GM21526 (cell line): ENCODE data around the gene RAB7B.

Experiments used
- ATAC-seq: cut with Tn5 transposase; IDR thresholded peaks from one replicate; pipeline ENCODE4 v1.9.1; 2021; ENCODE audit warnings: moderate library complexity; ENCODE audit not compliant: unreplicated experiment, low FRiP score

Gene RAB7B

DNA sequence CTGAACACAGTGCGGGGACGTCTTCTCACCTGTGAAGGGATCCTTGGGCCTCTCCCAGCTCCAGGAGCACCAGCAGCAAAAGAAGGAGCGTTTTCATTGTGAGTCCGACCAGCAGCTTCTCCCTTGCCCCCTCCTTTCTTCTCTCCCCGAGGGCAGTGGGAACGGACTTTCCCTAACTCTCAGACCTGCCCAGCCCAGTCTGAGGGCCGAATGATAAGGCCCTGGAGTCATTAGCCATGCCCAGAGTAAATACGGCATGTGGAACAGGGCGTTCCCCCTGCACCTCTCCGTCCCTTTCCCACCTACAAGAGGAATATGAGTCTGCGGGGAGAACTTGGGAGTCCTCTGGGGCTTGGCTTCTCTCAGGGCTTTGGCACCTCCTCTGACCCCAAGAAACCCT, 20.5 kb upstream of the RAB7B start, which contains the start of gene CTSE:
TSS of gene CTSE (minus strand) at position 201 of the 400 bp plus-strand sequence. CDS start at position 97, 104 bp downstream.
- no peak for ATAC-seq

DNA sequence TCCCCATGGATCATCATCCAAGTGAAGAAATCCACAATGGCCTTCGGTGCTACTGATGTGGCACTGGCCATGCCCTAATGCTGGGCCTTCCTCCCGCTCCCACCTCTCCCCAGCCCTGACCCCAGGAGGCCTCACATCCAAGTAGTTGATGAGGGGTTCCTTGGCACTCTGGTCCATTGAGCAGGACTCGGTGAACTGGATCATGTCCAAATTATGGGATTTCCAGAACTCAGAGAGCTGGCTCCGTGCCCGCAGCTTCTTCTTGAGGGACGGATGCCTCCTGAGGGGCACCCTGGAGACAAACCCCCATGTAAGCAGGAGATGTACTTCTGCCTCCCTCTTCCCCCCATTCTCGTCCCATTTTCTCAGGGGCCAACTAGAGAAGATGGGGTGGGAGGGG, 19.6 kb upstream of the RAB7B start:
- no peak for ATAC-seq

DNA sequence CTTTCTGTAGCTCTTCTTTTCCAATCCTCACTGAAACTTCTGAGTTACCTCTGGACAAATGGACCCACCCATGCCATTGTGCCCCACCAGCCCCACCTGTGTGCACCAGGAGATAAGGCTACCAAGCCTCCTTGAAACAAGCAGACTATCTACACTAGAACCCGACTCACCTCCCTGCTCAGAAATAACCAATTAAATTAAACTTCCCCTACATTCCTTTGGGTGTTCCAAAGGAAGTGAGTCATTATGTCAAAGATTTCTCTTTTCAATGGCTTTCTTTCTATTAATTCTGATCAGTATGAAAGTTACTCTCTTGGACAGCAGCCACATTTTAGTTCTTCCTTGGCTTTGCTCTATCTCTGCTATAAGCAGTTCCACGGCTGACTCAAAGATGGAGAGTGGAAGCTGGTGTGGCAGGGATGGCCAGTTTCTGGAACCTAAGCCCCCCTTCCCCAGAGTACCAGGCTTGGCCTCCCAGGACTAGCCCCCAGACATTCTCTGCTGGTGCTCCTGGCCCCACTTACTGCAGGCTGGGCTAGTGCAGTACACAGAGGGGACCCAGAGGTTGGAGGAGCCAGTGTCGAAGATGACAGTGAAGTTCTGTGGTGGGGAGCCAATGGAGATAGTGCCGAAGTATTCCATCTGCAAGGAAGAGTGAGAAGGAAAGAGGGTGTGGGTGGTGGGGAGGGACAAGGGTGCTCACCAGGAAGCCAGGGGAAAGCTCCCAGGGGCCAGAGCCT, 18.6 kb upstream of the RAB7B start:
- no peak for ATAC-seq

DNA sequence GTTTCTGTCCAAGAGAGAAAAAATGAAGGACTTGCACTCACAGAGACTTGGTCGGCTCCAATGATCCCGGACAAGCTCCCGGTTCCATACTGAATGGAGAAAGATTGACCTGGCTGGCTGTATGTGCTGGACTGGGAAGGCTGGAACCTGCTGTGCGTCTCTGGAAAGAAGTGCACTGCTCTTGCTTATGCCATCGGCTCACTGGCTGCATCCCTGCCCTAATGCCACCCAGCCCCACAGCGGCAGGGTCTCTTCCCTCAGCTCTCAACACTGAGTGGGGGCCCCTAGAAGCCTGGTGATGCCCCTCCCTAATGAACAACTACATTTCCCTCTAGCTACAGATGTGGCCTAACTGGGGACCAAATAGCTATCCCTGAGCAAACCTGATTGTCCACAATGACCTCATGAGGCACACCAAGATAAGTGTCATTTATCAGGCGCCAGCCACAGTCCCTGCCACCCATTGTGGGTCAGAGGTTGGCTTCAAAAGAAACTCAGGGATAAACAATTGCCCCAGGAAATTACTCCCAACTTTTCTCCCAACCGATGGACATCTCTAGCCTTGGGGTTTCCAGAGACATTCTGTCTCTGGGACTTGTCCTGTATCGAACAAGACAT, 17.9 kb upstream of the RAB7B start:
- no peak for ATAC-seq

DNA sequence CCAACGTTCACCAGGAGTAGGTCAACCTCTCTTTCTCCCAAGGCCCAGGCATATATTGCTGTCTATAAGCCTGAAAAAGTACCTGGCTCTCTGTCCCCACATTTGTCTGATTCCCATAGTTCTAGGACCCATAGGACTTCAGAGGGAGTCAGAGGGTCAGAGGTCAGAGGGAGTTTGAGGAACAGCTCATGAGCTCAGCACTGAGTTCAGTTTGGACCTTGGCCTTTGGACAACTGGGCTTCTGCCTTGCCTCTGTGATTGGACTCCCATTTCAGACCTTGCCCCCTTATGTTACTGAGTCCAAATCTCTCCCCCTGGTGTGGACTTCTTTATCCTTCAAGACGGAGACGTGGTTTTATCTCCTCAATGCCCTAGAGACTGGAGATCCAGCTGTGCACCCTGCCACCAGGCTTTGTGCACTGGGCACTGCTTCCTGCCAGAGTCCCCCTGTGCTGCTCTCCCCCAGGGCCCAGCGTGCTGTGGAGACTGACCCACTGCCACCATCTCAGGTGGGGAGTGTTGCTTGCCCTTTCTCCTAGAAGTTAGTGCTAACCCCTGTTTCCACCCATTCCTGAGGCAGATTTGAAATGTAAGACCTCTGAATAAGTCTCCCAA, 17.3 kb upstream of the RAB7B start:
- no peak for ATAC-seq

DNA sequence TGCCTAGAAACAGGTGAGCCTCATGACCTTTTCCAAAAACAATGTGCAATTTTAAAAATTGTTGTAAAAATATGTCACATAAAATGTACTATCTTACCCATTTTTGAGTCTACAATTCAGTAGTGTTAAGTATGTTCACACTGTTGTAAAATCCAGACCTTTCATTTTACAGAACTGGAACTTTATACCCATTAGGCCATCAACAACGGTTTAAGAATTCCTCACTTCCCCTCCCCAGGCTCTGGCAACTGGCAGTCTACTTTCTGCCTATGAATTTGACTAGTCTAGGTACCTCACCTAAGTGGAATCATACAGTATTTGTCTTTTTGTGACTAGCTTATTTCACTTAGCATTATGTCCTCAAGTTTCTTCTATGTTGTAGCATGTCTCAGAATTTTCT, 11.9 kb upstream of the RAB7B start:
- ATAC-seq: no peak

DNA sequence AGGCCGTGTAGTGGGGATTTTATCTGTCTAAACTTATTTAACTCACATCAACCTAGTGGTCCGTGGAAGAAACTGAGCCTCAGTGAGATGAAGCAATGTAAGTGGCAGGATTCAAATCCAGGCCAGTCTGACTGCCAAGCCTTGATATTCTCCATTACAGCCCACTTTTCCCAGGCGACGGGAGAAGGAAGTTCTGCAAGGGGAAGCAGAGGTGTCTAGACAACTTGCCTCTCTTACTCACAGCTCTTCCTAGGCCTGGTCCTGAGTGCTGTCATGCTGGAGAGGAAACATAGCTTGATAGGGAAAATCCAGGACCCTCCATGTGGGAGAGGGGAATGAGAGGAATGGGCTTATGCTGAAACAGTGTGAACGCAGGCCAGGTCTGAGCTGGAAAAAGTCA, 11.4 kb upstream of the RAB7B start:
- no peak for ATAC-seq

DNA sequence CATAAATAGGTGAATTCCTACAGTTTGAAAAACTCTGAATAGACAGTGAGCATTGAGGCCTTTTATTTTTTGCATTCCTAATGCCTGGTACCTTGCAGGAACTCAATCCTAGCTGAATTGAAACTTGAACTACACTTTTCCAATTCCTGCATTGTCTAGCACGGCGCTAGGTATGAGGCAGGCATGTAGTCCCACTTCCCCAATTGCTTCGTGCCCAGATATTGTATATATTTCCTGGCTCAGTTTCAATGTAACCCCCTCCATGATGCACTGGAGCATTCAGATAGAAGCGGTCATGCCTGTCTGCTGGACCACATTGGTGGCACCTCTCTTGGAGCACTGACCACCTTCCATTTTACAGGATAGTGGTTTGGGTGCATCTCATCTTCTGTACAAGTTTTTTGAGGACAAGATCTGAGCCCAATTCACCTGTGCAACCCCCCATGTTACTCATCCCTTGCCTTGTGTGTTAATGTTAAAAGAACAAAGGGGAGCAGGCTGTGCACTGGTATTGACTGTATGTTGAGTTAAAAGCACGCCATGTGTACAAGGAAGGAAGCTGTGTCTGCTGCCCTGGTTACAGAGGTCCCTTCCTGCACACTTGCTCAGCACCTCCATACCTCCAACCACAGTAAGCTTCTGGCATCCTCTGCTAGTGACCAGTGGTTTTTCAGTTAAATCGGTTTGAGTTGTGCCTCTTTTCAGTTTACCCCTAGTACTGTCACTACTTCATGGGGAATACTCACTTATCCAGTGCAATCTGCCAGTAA, 10.0 kb upstream of the RAB7B start:
- no peak for ATAC-seq

DNA sequence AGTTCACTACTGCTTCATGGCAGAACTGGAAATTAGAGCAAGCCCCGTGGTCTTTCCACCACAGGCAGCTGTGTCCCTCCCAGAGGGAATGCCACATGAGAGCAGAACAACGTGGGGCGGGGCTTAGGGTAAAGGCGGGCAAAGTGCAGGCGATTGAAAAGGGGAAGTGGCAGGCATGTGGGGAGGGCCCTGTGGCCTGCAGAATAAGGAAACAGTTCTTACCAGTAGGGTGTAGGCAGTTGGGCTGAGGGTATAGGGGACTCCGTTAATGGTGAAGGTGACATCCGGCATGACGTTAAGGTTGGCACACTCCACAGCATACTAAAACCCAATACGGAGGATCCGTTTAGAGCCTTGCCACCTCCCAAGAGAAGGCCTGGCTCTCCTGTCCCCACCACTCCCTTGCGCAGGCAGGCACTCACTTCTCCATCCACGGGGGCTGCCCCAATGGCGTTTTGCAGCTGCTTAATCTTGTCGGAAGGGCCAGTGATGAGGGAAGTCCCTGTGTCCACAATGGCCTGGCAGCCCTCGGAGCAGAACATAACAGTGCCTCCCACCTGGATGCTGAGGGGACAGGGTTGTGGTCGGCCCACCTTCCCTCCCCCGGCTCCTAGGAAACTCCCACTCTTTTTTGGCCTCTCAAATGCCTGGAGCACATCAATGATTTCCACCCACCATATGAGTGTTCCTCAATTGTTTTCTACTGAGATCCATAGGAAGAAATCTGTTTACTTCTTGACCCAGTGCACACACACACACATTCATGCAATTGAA, 9.1 kb upstream of the RAB7B start:
- ATAC-seq: peak; percentile 90

DNA sequence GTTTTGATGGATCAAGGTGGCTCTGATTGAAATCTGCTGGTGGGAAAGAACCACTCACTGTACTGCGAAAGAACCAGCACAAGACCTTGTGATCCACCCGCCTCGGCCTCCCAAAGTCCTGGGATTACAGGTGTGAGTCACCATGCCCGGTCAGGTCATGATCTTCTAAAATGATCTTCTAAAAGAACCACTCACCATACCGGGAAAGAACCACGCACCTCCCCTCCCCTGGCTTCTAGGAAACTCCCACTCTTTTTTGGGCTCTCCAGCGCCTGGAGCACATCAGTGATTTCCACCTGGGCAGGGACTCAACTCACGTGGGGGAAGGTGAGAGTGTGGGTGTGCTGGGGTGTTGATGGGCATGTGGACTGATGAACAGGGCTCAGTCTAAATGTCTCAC, 7.9 kb upstream of the RAB7B start:
- ATAC-seq: no peak

DNA sequence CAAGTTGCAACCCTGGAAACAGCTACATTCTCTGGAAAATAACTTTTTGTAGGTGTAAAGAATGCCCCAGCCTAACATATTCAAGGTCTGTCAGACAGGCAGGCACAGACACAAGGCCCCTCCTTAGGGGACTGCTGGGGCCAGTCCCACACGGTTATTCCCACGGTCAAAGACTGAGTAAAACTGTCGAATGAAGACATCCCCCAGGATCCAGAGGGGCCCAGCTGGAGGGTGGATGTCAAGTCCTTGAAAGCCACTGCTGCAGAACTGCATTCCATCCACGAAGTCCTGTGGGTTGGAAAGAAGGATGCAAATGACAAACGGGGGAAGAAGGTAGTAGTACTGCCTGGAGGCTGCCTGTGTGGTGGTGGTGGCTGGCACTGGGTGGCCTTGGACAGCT, 6.9 kb upstream of the RAB7B start:
- no peak for ATAC-seq

DNA sequence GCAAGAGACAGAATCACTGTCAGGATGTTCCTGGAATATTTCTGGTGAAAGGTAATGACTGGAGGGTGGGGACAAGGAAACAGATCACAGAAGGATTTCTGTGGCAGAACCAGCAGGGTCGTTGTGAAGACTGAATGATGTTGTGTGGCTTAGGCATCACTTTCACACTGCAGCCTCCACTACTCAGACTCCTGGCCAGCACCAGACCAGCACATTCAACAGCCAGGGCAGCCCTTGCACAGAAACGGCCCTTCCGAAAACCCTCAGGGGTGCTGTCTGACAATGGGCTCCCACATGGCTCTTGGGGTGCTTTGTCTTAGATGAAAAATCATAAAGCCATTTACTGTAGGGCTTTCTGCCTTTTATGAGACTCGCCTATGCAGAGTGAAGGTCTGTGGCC, 3.8 kb upstream of the RAB7B start:
- no peak for ATAC-seq

DNA sequence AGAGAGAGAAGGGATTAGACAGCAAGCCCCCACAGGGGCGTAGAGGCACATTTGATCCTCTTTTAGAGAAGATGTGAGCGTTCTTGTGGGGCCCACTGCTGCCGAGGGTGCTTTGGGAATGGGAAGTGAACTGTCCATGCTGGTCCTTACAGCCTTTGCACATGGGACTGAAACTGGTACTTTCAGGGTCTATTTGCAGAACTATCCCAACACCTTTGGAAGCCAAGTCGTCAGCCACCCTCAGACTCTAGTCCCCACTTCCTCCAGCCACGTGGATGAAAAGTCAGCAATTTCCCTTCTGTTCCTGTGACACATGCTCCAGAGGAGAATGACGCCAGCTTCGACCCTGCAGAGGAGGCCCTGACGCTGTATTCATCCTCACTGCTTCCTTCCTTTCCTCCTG, 2.6 kb upstream of the RAB7B start:
- ATAC-seq: no peak

DNA sequence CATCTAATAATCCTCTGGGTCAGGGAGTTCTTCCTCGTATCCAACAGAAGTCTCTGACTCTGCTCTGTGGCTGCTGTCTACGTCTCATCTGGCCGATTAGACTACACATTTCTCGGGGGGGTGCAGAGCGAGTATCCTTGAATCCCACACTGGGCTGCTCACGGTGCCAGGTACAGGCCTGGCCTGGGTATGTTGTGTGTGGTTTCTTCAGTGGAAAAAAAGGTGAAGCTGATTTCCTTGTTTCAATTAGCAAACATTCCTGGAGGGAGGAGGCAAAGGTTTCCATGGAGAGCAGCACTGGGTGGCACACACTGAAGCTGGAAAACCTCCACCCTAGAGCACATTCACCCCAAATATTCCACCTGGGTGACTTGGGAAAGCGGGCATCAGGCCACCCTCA, 2.0 kb upstream of the RAB7B start:
- no peak for ATAC-seq

DNA sequence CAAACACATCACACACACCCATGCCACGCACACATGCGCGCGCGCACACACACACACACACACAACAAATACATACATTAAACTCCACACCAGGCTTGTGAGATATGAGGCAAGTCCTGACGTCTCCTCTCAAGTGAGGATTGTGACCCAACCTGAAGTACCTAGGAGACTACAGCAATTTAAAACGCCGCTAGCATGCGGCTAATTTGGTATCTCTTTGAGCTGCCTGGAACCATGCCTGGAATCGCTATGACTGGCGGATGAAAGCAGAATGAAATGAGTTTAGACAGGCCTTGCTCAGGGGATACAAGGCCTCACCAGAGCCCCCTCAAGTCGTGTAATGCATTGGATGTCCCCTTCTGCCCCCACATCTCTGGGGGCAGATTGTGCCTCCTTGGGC, 1.6 kb upstream of the RAB7B start:
- ATAC-seq: no peak

DNA sequence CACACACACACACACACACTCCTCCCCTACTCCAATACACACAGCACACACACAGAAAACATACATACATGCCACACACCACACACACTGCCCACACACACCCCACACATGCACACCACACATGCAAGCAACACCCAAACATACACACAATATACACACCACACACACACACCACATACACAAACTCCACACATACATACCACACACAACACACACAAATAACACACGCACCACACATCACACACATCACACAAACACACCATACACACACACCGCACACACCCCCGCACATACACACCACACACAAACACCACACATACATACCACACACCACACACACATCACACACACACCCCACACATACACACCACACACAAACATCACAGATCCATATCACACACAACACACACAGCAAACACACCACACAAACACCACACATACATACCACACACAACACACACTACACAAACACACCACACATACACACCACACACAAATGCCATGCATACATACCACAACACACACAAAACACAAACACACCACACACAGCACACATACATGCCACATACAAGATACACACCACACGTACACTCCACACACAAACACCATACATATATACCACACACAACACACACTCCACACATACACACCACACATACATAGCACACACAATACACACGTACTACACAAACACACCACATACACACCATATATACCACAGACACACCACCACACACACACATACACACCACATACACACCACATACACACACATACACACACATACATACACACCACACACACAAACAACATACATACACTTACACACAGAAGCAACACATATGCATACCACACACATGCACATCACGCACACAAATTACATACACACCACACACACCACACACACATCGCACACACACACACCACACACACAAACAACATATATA, 932 bp upstream of the RAB7B start:
- no peak for ATAC-seq

DNA sequence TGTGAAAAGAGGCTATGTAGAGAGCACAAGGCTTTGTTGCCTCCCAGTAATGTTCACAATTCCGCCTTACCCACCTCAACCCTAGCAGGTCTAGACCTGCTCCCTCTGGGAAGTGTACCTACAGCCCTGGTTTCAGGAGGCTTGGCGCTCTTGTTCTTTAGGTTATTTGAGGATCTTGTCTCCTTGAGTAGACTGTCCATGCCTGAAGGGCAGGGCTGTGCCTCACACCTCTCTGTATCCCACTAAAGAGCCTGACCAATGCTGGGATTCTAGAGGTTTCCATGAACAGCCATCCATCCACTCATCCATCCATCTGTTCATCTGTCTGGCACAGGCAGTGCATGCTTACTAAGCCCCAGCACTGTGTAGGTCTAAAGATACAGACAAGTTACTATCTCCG, 1.0 kb downstream of the RAB7B start:
- ATAC-seq: no peak

DNA sequence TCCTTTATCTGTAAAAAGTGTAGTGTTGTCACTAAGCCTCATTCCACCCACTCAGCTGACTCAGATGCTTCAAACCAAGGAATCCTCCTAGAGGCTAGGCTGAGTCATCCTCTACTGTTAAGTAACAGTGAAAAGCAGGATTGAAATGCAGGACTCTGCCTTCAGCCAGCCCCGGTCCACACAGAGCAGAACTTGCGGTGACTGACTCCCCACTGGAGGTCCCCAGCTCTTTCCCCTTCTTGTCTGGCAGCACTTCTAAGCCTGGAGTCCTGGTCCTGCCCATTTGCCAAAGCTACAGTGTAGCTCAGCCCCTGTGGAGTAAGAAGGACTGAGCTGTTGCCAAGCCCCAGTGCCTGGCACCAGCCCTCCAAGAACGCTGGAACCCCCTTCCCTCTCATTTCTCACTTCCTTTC, 1.7 kb downstream of the RAB7B start:
- ATAC-seq: no peak

DNA sequence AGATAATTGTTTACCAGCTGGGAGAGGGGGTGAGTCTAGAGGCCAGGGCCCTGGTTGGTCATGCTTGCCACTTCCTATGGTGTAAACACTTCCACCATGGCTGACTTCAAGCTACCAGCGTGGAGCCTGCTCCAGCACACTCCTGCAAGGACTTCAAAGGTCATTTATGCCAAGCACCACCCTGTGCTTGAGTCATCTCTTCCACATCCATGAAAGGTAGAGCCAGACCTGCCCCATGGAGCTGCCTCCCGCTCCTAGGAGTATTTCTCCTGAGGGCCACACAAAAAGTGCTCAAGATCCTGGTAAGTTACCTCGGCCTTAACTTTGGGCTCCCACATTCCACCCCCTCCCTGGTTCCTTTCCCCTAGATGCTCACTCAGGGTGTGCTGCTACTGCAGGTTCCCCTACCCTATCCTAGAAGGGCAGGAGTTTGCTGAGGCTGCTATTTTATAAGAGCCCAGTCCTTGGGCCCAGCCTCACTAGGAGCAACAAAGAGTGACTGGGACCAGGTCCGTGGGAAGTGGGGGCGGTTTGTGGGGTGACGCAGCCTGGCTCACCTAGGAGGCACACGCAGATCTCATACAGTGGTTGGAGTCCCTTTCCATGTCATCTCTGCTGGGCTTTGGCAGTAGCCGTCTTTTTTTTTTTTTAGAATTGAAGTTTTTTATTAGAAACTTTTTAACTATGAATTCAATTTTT, 2.4 kb downstream of the RAB7B start:
- no peak for ATAC-seq
